HEK293 (cell line): ENCODE measurements around the gene STX4.

Experiments used
- ATF2 ChIP-seq: fragments of 450-650 bp; formaldehyde crosslinking; IDR thresholded peaks from 2 replicates; pipeline ENCODE4 v1.5.1; 2016; ENCODE audit warnings: missing biosample characterization, missing genetic modification characterization, low read depth
- BCL6B ChIP-seq: fragments of 450-650 bp; formaldehyde crosslinking; IDR thresholded peaks from 2 replicates; pipeline ENCODE4 v1.5.1; 2017; ENCODE audit warnings: missing biosample characterization, missing genetic modification characterization
- HOXC10 ChIP-seq: sonication (generic); formaldehyde crosslinking; IDR thresholded peaks from 2 replicates; pipeline ENCODE4 v1.8.1; 2023; ENCODE audit warnings: mild to moderate bottlenecking, missing genetic modification reagents
- MEIS1 ChIP-seq: sonication (generic); formaldehyde crosslinking; IDR thresholded peaks from 2 replicates; pipeline ENCODE4 v1.8.1; 2022; ENCODE audit warnings: missing genetic modification reagents, mild to moderate bottlenecking, borderline replicate concordance
- PRDM2 ChIP-seq: fragments of 450-650 bp; formaldehyde crosslinking; IDR thresholded peaks from 2 replicates; pipeline ENCODE4 v1.5.1; 2016; ENCODE audit warnings: missing biosample characterization, missing genetic modification characterization, borderline replicate concordance
- REPIN1 ChIP-seq: fragments of 450-650 bp; formaldehyde crosslinking; IDR thresholded peaks from 2 replicates; pipeline ENCODE4 v1.5.1; 2017; ENCODE audit warnings: missing biosample characterization, missing genetic modification characterization, low read depth
- SCRT2 ChIP-seq: fragments of 450-650 bp; formaldehyde crosslinking; IDR thresholded peaks from 2 replicates; pipeline ENCODE4 v1.5.1; 2016; ENCODE audit warnings: missing biosample characterization, missing genetic modification characterization
- SP2 ChIP-seq: fragments of 450-650 bp; formaldehyde crosslinking; IDR thresholded peaks from 2 replicates; pipeline ENCODE4 v1.5.1; 2016; ENCODE audit warnings: missing biosample characterization, missing genetic modification characterization
- ZEB2 ChIP-seq: fragments of 450-650 bp; formaldehyde crosslinking; IDR thresholded peaks from 2 replicates; pipeline ENCODE4 v1.5.1; 2016; ENCODE audit warnings: missing biosample characterization, missing genetic modification characterization
- ZFHX2 ChIP-seq: fragments of 450-650 bp; formaldehyde crosslinking; conservative IDR thresholded peaks from 2 replicates; pipeline ENCODE4 v1.5.1; 2016; ENCODE audit warnings: missing biosample characterization, missing genetic modification characterization
- ZNF157 ChIP-seq: fragments of 450-650 bp; formaldehyde crosslinking; IDR thresholded peaks from 2 replicates; pipeline ENCODE4 v1.5.1; 2016; ENCODE audit warnings: missing biosample characterization, missing genetic modification characterization
- ZNF175 ChIP-seq: fragments of 450-650 bp; formaldehyde crosslinking; IDR thresholded peaks from 2 replicates; pipeline ENCODE4 v1.5.1; 2016; ENCODE audit warnings: missing biosample characterization, missing genetic modification characterization
- ZNF2 ChIP-seq: fragments of 450-650 bp; formaldehyde crosslinking; IDR thresholded peaks from 2 replicates; pipeline ENCODE4 v1.5.1; 2016; ENCODE audit warnings: missing biosample characterization, missing genetic modification characterization
- ZNF221 ChIP-seq: fragments of 450-650 bp; formaldehyde crosslinking; IDR thresholded peaks from 2 replicates; pipeline ENCODE4 v1.5.1; 2017; ENCODE audit warnings: missing biosample characterization, missing genetic modification characterization, borderline replicate concordance
- ZNF274 ChIP-seq, 2 experiments: fragments of 200-500 bp in 1 of 2; fragments of 450-650 bp in 1 of 2; sonication (Bioruptor generic) in 1 of 2; formaldehyde crosslinking in 1 of 2; IDR thresholded peaks; 2 replicates each; pipeline versions ENCODE4 v1.5.1 to v1.6.1; 2014 to 2016; ENCODE audit warnings: borderline replicate concordance in 1 of 2, inconsistent platforms in 1 of 2, low read length in 1 of 2, missing biosample characterization in 1 of 2, missing genetic modification characterization in 1 of 2
- ZNF341 ChIP-seq: fragments of 450-650 bp; formaldehyde crosslinking; IDR thresholded peaks from 2 replicates; pipeline ENCODE4; 2016; ENCODE audit warnings: low read depth, missing biosample characterization, missing genetic modification characterization
- ZNF433 ChIP-seq: fragments of 450-650 bp; formaldehyde crosslinking; IDR thresholded peaks from 2 replicates; pipeline ENCODE4 v1.5.1; 2016; ENCODE audit warnings: missing biosample characterization, missing genetic modification characterization, low read depth
- ZNF549 ChIP-seq: fragments of 450-650 bp; IDR thresholded peaks from 2 replicates; pipeline ENCODE4 v1.5.1; 2018; ENCODE audit warnings: missing biosample characterization, missing genetic modification characterization, mild to moderate bottlenecking, inconsistent platforms, moderate library complexity
- ZNF692 ChIP-seq: fragments of 450-650 bp; formaldehyde crosslinking; IDR thresholded peaks from 2 replicates; pipeline ENCODE4 v1.5.1; 2016; ENCODE audit warnings: missing biosample characterization, missing genetic modification characterization
- ZNF701 ChIP-seq: fragments of 450-650 bp; formaldehyde crosslinking; IDR thresholded peaks from 2 replicates; pipeline ENCODE4 v1.5.1; 2016; ENCODE audit warnings: missing biosample characterization, missing genetic modification characterization
- ZNF776 ChIP-seq: fragments of 450-650 bp; formaldehyde crosslinking; IDR thresholded peaks from 2 replicates; pipeline ENCODE4 v1.5.0; 2017; ENCODE audit warnings: missing biosample characterization, missing genetic modification characterization, borderline replicate concordance
- ZNF777 ChIP-seq: fragments of 450-650 bp; formaldehyde crosslinking; IDR thresholded peaks from 2 replicates; pipeline ENCODE4 v1.5.1; 2017; ENCODE audit warnings: missing biosample characterization, missing genetic modification characterization, borderline replicate concordance
- ZNF785 ChIP-seq: fragments of 450-650 bp; formaldehyde crosslinking; IDR thresholded peaks from 2 replicates; pipeline ENCODE4 v1.5.1; 2016; ENCODE audit warnings: missing biosample characterization, missing genetic modification characterization
- ZSCAN4 ChIP-seq: fragments of 450-650 bp; formaldehyde crosslinking; IDR thresholded peaks from 2 replicates; pipeline ENCODE4 v1.5.1; 2017; ENCODE audit warnings: missing biosample characterization, missing genetic modification characterization
- ZSCAN5A ChIP-seq: fragments of 450-650 bp; formaldehyde crosslinking; IDR thresholded peaks from 2 replicates; pipeline ENCODE4 v1.5.1; 2016; ENCODE audit warnings: missing biosample characterization, missing genetic modification characterization

Gene STX4

GRCh38 chr16:31032736-31033708, at the start of gene STX4 (continued):
- TF ChIP-seq ZNF692 (tag by site-specific recombination) (peak; percentile 96), ZSCAN4 (tag by site-specific recombination) (peak; percentile 50; the same call in 1 of the 2 replicates), ZSCAN5A (tag by site-specific recombination) (peak; percentile 78; the same call in 1 of the 2 replicates), ZNF549 (tag by site-specific recombination) (no peak), MEIS1 (CRISPR knock-in tag) (no peak), BCL6B (0 out of 2 replicates have a peak, but pooled peaks have one; percentile 6), ZNF785 (tag by site-specific recombination) (no peak), ZNF341 (tag by site-specific recombination) (no peak), HOXC10 (CRISPR knock-in tag) (no peak), REPIN1 (tag by site-specific recombination) (peak; percentile 54; the same call in 1 of the 2 replicates), ZNF221 (no peak), ZNF157 (tag by site-specific recombination) (0 out of 2 replicates have a peak, but pooled peaks have one; percentile 29), ZNF2 (peak; percentile 95), ZNF433 (tag by site-specific recombination) (no peak), ZNF776 (tag by site-specific recombination) (no peak), ZEB2 (tag by site-specific recombination) (peak; percentile 99), ZNF274 (IDR thresholded peaks at IDR 0.05; ENCODE audit: low read length) (no peak), ZNF274 (tag by site-specific recombination; IDR thresholded peaks at IDR 0.05; ENCODE audit: borderline replicate concordance) (no peak), ATF2 (tag by site-specific recombination) (peak; percentile 98), SCRT2 (tag by site-specific recombination) (peak; percentile 96), ZNF175 (tag by site-specific recombination) (no peak), ZFHX2 (peak; percentile 100), SP2 (tag by site-specific recombination) (peak; percentile 89), PRDM2 (tag by site-specific recombination) (no peak), ZNF777 (peak; percentile 98), ZNF701 (no peak)
